ENCODE results near the gene NDC1. TPM values are rescaled to one million over a fixed set of nuclear protein-coding genes. Genes with fewer than 3 reads are reported as not detected.
A peak's percentile ranks its signal among the peaks of the same experiment; 100 is the strongest.

Gene NDC1
- total RNA-seq, 2 donors from 2014 or later = 32.4 to 38.7 TPM

DNA sequence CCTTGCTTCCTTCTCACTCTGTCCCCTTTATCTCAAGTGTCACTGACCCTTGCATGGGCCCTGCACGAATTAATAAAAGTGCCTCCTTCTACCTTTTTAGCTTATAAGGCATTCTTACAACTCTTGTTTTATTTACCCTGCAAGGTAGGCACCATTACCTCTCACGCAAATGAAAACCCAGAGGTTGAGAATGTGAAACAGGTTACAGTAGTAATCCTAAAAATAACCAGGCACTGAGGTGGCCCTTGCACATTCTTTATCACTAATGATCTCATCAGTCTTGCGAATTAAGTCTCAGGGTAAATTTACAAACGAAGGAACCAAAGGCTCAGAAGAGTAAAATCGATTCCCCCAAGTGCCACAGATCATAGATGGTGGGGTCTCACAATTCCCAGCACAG lies 102.8 kb downstream of the NDC1 start:
- H3K4me1 Mint-ChIP-seq = peaks cover 20% of the 10 kb centered on the region
- WGBS, 2 experiments (ENCODE audit: insufficient coverage in 1 of 2, insufficient read length in 1 of 2) = 79 to 87% methylated on average over 3 to 5 of the region's 5 CpGs
- H3K27me3 ChIP-seq (ENCODE audit: control insufficient read depth, insufficient read depth, low read length, poor library complexity, severe bottlenecking) = peaks cover 49% of the 10 kb centered on the region
- H3K4me3 ChIP-seq (ENCODE audit: low read length) = no peak overlapping the region
- no peak overlapping the region for H3K27ac ChIP-seq (ENCODE audit: low read depth, low read length)
- H3K4me3 Mint-ChIP-seq = no peak overlapping the region
- no peak for DNase-seq
- no peaks in the 10 kb centered on the region for H3K36me3 Mint-ChIP-seq (ENCODE audit: low read depth)
- H3K9me3 ChIP-seq (ENCODE audit: control insufficient read depth, low read length) = no peaks in the 10 kb centered on the region
- no peak overlapping the region for H3K27ac Mint-ChIP-seq
- H3K36me3 ChIP-seq (ENCODE audit: control insufficient read depth, insufficient read depth, low read length) = no peaks in the 10 kb centered on the region
- TF ChIP-seq, protein P1, sequence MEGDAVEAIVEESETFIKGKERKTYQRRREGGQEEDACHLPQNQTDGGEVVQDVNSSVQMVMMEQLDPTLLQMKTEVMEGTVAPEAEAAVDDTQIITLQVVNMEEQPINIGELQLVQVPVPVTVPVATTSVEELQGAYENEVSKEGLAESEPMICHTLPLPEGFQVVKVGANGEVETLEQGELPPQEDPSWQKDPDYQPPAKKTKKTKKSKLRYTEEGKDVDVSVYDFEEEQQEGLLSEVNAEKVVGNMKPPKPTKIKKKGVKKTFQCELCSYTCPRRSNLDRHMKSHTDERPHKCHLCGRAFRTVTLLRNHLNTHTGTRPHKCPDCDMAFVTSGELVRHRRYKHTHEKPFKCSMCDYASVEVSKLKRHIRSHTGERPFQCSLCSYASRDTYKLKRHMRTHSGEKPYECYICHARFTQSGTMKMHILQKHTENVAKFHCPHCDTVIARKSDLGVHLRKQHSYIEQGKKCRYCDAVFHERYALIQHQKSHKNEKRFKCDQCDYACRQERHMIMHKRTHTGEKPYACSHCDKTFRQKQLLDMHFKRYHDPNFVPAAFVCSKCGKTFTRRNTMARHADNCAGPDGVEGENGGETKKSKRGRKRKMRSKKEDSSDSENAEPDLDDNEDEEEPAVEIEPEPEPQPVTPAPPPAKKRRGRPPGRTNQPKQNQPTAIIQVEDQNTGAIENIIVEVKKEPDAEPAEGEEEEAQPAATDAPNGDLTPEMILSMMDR (conservative IDR thresholded peaks at IDR 0.05) = no peak
- no peaks in the 10 kb centered on the region for H3K9me3 Mint-ChIP-seq
- H3K4me1 ChIP-seq (ENCODE audit: control insufficient read depth, insufficient read depth, low read length) = peaks cover 11% of the 10 kb centered on the region
- H3K27me3 Mint-ChIP-seq (ENCODE audit: insufficient read depth) = peaks cover 35% of the 10 kb centered on the region
- H3K9ac ChIP-seq (ENCODE audit: extremely low read depth, low read length, poor library complexity, severe bottlenecking) = no peak overlapping the region

DNA sequence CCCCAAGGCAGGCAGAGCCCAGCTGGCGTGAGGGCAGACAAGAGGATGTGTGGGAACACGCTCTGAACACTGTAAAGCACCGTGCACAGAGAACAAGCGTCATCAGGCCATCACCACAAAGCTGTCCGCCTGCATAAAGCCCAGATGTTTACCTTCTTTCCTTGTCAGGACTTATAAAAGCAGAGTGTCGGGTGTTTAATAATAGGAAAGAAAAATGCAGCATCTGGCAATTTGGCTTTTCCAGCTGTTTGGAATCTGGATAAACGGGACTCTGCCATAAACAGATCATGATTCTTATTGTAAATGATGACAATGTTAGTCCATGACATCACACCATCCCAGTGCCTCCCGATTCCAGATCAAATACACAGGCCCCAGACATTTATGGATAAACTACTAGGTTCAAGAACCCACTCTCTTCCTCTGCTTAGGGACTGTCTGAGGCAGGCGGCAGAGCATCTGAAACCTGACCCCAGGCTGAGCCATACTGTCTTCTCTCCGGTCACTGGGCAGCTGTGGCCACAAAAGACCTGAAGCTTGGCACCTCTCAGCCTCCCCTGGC lies 103.4 kb downstream of the NDC1 start:
- Histone ChIP-seq H3K9me3 (ENCODE audit: control insufficient read depth, low read length) (no peaks in the 10 kb centered on the region), H3K9ac (ENCODE audit: extremely low read depth, low read length, poor library complexity, severe bottlenecking) (no peak overlapping the region), H3K27ac (ENCODE audit: low read depth, low read length) (no peak overlapping the region), H3K4me1 (ENCODE audit: control insufficient read depth, insufficient read depth, low read length) (peaks cover 11% of the 10 kb centered on the region), H3K27me3 (ENCODE audit: control insufficient read depth, insufficient read depth, low read length, poor library complexity, severe bottlenecking) (peaks cover 43% of the 10 kb centered on the region), H3K36me3 (ENCODE audit: control insufficient read depth, insufficient read depth, low read length) (no peaks in the 10 kb centered on the region), H3K4me3 (ENCODE audit: low read length) (no peak overlapping the region)
- no peaks in the 10 kb centered on the region for H3K9me3 Mint-ChIP-seq
- WGBS, 2 experiments (ENCODE audit: insufficient coverage in 1 of 2, insufficient read length in 1 of 2) = 82 to 89% methylated on average over 6 to 10 of the region's 10 CpGs
- TF ChIP-seq, protein P1 (conservative IDR thresholded peaks at IDR 0.05) = no peak
- H3K4me1 Mint-ChIP-seq = peaks cover 20% of the 10 kb centered on the region
- peaks cover 30% of the 10 kb centered on the region for H3K27me3 Mint-ChIP-seq (ENCODE audit: insufficient read depth)
- no peak overlapping the region for H3K27ac Mint-ChIP-seq
- DNase-seq = peak; percentile 65
- H3K36me3 Mint-ChIP-seq (ENCODE audit: low read depth) = no peaks in the 10 kb centered on the region
- H3K4me3 Mint-ChIP-seq = no peak overlapping the region

DNA sequence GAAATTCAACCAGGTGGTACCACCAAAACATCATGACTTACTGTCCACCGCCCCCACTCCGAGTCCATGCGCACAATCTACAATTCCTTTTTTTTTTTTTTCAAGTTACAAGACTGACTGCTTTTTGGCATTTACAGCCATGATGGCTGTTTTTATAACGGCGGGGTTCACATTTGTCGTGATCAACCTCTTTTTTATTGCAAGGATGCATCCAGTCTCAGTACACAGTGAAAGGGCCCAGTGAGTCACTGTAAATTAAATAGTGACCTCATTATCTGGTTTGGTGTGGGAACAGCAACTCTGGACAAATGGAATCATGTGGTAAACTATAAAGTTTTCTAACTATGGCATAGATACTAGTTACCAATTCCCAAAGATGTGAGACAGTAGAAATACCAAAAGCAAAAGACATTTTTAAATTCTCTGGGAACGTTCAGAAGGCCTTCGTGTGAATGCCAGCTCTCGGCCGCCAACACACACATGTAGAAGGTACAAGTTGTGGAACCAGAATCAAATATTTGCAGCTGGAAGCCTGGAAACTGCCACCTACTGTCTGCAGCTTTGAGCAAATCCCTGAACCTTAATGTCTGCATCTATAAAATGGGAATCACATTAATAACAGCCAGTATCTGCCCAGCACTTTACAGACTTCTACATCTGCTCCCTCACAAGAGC lies 104.0 kb downstream of the NDC1 start:
- peaks cover 11% of the 10 kb centered on the region for H3K4me1 ChIP-seq (ENCODE audit: control insufficient read depth, insufficient read depth, low read length)
- H3K4me3 ChIP-seq (ENCODE audit: low read length) = no peak overlapping the region
- WGBS, 2 experiments (ENCODE audit: insufficient coverage in 1 of 2, insufficient read length in 1 of 2) = 93 to 96% methylated on average over 10 of the region's 10 CpGs
- Mint-ChIP-seq H3K27me3 (ENCODE audit: insufficient read depth) (peaks cover 26% of the 10 kb centered on the region), H3K9me3 (no peaks in the 10 kb centered on the region), H3K36me3 (ENCODE audit: low read depth) (no peaks in the 10 kb centered on the region), H3K4me3 (no peak overlapping the region), H3K4me1 (peaks cover 23% of the 10 kb centered on the region), H3K27ac (no peak overlapping the region)
- no peaks in the 10 kb centered on the region for H3K36me3 ChIP-seq (ENCODE audit: control insufficient read depth, insufficient read depth, low read length)
- no peak overlapping the region for H3K9ac ChIP-seq (ENCODE audit: extremely low read depth, low read length, poor library complexity, severe bottlenecking)
- H3K27ac ChIP-seq (ENCODE audit: low read depth, low read length) = no peak overlapping the region
- no peak for DNase-seq
- TF ChIP-seq, protein P1 (conservative IDR thresholded peaks at IDR 0.05) = no peak
- H3K27me3 ChIP-seq (ENCODE audit: control insufficient read depth, insufficient read depth, low read length, poor library complexity, severe bottlenecking) = peaks cover 39% of the 10 kb centered on the region
- no peaks in the 10 kb centered on the region for H3K9me3 ChIP-seq (ENCODE audit: control insufficient read depth, low read length)

Measured in endodermal cell (in vitro differentiated cells).